ENCODE measurements around the gene TOX3. TPM values are rescaled to one million over a fixed set of nuclear protein-coding genes. Genes with fewer than 3 reads are reported as not detected.

Gene TOX3
- total and polyA plus RNA-seq, 2 of the 13 experiments (the other 11 are each of a cell fraction or from before 2014, with no cell fraction given): 14.5 to 98.6 TPM

DNA sequence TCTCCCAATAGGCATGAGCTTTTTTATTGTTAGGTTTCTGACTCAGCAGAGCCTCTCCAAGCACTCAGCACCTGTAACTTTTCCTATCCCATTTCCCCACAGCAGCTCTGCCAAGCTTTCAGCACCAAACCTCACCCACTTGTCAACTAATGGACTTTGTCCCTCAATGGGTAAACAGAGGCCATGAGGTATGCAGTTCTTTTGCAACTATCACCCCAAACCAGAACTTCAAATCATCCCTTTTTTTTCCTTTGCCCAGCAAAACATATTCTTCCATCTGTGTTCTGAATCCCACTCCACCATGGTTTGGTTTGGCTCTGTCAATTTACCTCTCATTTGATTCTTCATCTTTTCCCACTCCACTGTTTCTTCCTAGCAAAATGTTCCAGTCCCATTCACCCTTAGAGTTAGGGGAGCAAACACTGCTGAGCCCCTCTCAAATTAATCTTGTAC lies 58.1 kb downstream of the TOX3 start (continued):
- TF ChIP-seq, protein P1, sequence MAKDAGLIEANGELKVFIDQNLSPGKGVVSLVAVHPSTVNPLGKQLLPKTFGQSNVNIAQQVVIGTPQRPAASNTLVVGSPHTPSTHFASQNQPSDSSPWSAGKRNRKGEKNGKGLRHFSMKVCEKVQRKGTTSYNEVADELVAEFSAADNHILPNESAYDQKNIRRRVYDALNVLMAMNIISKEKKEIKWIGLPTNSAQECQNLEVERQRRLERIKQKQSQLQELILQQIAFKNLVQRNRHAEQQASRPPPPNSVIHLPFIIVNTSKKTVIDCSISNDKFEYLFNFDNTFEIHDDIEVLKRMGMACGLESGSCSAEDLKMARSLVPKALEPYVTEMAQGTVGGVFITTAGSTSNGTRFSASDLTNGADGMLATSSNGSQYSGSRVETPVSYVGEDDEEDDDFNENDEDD (CRISPR knock-in tag; IDR thresholded peaks at IDR 0.05; ENCODE audit: borderline replicate concordance): peak; percentile 46; the same call in 1 of the 2 replicates
- TF ChIP-seq ATAD3A (CRISPR knock-in tag; IDR thresholded peaks at IDR 0.05): no peak
- peak; percentile 93; the same call in 1 of the 2 replicates for TF ChIP-seq ZNF292 (CRISPR knock-in tag; IDR thresholded peaks at IDR 0.05; ENCODE audit: borderline replicate concordance, low read depth)
- TF ChIP-seq YEATS4 (CRISPR knock-in tag; IDR thresholded peaks at IDR 0.05; ENCODE audit: borderline replicate concordance): peak; percentile 64; the same call in 1 of the 2 replicates
- no peak for TF ChIP-seq ZNF143 (CRISPR knock-in tag; IDR thresholded peaks at IDR 0.05)
- TF ChIP-seq TMF1 (CRISPR knock-in tag; IDR thresholded peaks at IDR 0.05; ENCODE audit: low read depth): no peak
- no peak for TF ChIP-seq ZNF354B (CRISPR knock-in tag; IDR thresholded peaks at IDR 0.05)
- TF ChIP-seq HDAC6 (IDR thresholded peaks at IDR 0.05; ENCODE audit: low read depth, low read length): no peak
- peak; percentile 89 for TF ChIP-seq SMAD3 (CRISPR knock-in tag; IDR thresholded peaks at IDR 0.05)
- no peak for TF ChIP-seq XBP1 (CRISPR knock-in tag; IDR thresholded peaks at IDR 0.05)
- TF ChIP-seq NFKB2 (CRISPR knock-in tag; IDR thresholded peaks at IDR 0.05; ENCODE audit: borderline replicate concordance): no peak
- TF ChIP-seq ZBTB21 (CRISPR knock-in tag; IDR thresholded peaks at IDR 0.05): peak; percentile 41; the same call in 1 of the 2 replicates
- peak; percentile 89 for TF ChIP-seq TBX2 (CRISPR knock-in tag; IDR thresholded peaks at IDR 0.05; ENCODE audit: borderline replicate concordance)
- no peak for TF ChIP-seq ZNF775 (CRISPR knock-in tag; IDR thresholded peaks at IDR 0.05; ENCODE audit: borderline replicate concordance)
- TF ChIP-seq TCF12 (IDR thresholded peaks at IDR 0.05): no peak
- peak; percentile 65; the same call in 1 of the 2 replicates for TF ChIP-seq TCF12 (CRISPR knock-in tag; IDR thresholded peaks at IDR 0.05)
- peak; percentile 95 for TF ChIP-seq ZMYM4 (CRISPR knock-in tag; IDR thresholded peaks at IDR 0.05)
- TF ChIP-seq KLF15 (CRISPR knock-in tag; IDR thresholded peaks at IDR 0.05; ENCODE audit: borderline replicate concordance): no peak
- TF ChIP-seq HMG20A (CRISPR knock-in tag; IDR thresholded peaks at IDR 0.05; ENCODE audit: borderline replicate concordance): peak; percentile 95; the same call in 1 of the 2 replicates
- no peak for TF ChIP-seq ZFP36L1 (CRISPR knock-in tag; IDR thresholded peaks at IDR 0.05)
- no peak for TF ChIP-seq MTA3 (CRISPR knock-in tag; IDR thresholded peaks at IDR 0.05)
- peak in 1 of 2 experiments; percentile 96; a peak in 2 of 4 replicates for TF ChIP-seq EP300 (IDR thresholded peaks at IDR 0.05; ENCODE audit: low read depth in 2 of 2, low read length in 2 of 2)
- TF ChIP-seq EP300 (CRISPR knock-in tag; IDR thresholded peaks at IDR 0.05; ENCODE audit: borderline replicate concordance): peak; percentile 86
- no peak for TF ChIP-seq PHB2 (IDR thresholded peaks at IDR 0.05; ENCODE audit: partially characterized antibody)
- peak; percentile 83; the same call in 1 of the 2 replicates for TF ChIP-seq FOXK1 (CRISPR knock-in tag; IDR thresholded peaks at IDR 0.05; ENCODE audit: borderline replicate concordance, low read depth)
- TF ChIP-seq NFYB (CRISPR knock-in tag; IDR thresholded peaks at IDR 0.05): no peak
- TF ChIP-seq, protein P2, sequence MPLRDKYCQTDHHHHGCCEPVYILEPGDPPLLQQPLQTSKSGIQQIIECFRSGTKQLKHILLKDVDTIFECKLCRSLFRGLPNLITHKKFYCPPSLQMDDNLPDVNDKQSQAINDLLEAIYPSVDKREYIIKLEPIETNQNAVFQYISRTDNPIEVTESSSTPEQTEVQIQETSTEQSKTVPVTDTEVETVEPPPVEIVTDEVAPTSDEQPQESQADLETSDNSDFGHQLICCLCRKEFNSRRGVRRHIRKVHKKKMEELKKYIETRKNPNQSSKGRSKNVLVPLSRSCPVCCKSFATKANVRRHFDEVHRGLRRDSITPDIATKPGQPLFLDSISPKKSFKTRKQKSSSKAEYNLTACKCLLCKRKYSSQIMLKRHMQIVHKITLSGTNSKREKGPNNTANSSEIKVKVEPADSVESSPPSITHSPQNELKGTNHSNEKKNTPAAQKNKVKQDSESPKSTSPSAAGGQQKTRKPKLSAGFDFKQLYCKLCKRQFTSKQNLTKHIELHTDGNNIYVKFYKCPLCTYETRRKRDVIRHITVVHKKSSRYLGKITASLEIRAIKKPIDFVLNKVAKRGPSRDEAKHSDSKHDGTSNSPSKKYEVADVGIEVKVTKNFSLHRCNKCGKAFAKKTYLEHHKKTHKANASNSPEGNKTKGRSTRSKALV (CRISPR knock-in tag; IDR thresholded peaks at IDR 0.05): peak; percentile 74; the same call in 1 of the 2 replicates
- TF ChIP-seq HNRNPL (IDR thresholded peaks at IDR 0.05; ENCODE audit: low read depth, low read length): no peak
- no peak for TF ChIP-seq ZFP62 (CRISPR knock-in tag; IDR thresholded peaks at IDR 0.05)
- TF ChIP-seq FOXA1 (IDR thresholded peaks at IDR 0.05): peak; percentile 65; the same call in 1 of the 2 replicates
- TF ChIP-seq FOXA1 (CRISPR knock-in tag; IDR thresholded peaks at IDR 0.05): peak; percentile 95
- no peak for TF ChIP-seq MTF1 (CRISPR knock-in tag; IDR thresholded peaks at IDR 0.05)
